ENCODE results near the gene IDH3B. TPM values are rescaled to one million over a fixed set of nuclear protein-coding genes. Genes with fewer than 3 reads are reported as not detected.

Gene IDH3B
- total and polyA plus RNA-seq, 2 of the 13 experiments (the other 11 are each of a cell fraction or from before 2014, with no cell fraction given): 215 to 254 TPM

GRCh38 chr20:2692036-2692885 is 28.2 kb upstream of the IDH3B start, which contains the start of gene EBF4 (continued):
- TF ChIP-seq PRDM15 (CRISPR knock-in tag; IDR thresholded peaks at IDR 0.05) (0 out of 2 replicates have a peak, but pooled peaks have one; percentile 38), ZNF280D (CRISPR knock-in tag; IDR thresholded peaks at IDR 0.05) (0 out of 2 replicates have a peak, but pooled peaks have one; percentile 36), ZNF30 (CRISPR knock-in tag; IDR thresholded peaks at IDR 0.05) (0 out of 2 replicates have a peak, but pooled peaks have one; percentile 65), ATF4 (CRISPR knock-in tag; IDR thresholded peaks at IDR 0.05) (peak in 1 of 2 experiments; percentile 60; a peak in 1 of 4 replicates), GZF1 (CRISPR knock-in tag; IDR thresholded peaks at IDR 0.05) (no peak), ZNF780A (CRISPR knock-in tag; IDR thresholded peaks at IDR 0.05) (no peak), THAP7 (CRISPR knock-in tag; IDR thresholded peaks at IDR 0.05) (no peak), ZSCAN9 (CRISPR knock-in tag; IDR thresholded peaks at IDR 0.05; ENCODE audit: borderline replicate concordance) (no peak; the same call in 1 of the 2 replicates), FOXC1 (CRISPR knock-in tag; IDR thresholded peaks at IDR 0.05; ENCODE audit: borderline replicate concordance) (no peak), MXD1 (CRISPR knock-in tag; IDR thresholded peaks at IDR 0.05) (peak; percentile 52; the same call in 1 of the 2 replicates), MYNN (CRISPR knock-in tag; IDR thresholded peaks at IDR 0.05; ENCODE audit: low read depth) (peak; percentile 66; the same call in 1 of the 2 replicates), CERS6 (CRISPR knock-in tag; IDR thresholded peaks at IDR 0.05) (no peak), MEF2D (CRISPR knock-in tag; IDR thresholded peaks at IDR 0.05) (no peak), MAZ (IDR thresholded peaks at IDR 0.05; ENCODE audit: borderline replicate concordance, low read depth, low read length) (no peak), MAZ (CRISPR knock-in tag; IDR thresholded peaks at IDR 0.05; ENCODE audit: low read depth) (0 out of 2 replicates have a peak, but pooled peaks have one; percentile 25)

All from HepG2 (cell line).